Fibroblast of lung (primary cell): ENCODE results near the gene WDR37. TPM values are rescaled to one million over a fixed set of nuclear protein-coding genes. Genes with fewer than 3 reads are reported as not detected.

Experiments used
- DNase-seq, 2 donors: peaks; one replicate each; pipeline versions ENCODE4 v3.0.0 to v3.0.0-alpha.2; 2010; ENCODE audit warnings: low read depth in 2 of 2
- H2AFZ ChIP-seq: 2 replicates; pipeline ENCODE4 v1.5.1; 2012; ENCODE audit warnings: low read length, control low read depth, inconsistent platforms
- H3K27ac ChIP-seq: 2 replicates; pipeline ENCODE4 v1.5.1; 2011; ENCODE audit warnings: low read length, control low read depth; ENCODE audit not compliant: insufficient read depth
- H3K27me3 ChIP-seq: 2 replicates; pipeline ENCODE4 v1.5.1; 2011; ENCODE audit warnings: mild to moderate bottlenecking, low read length; ENCODE audit not compliant: control insufficient read depth, insufficient read depth
- H3K36me3 ChIP-seq: 2 replicates; pipeline ENCODE4 v1.5.1; 2011; ENCODE audit warnings: low read length; ENCODE audit not compliant: control insufficient read depth, insufficient read depth
- H3K4me1 ChIP-seq: 2 replicates; pipeline ENCODE4 v1.5.1; 2011; ENCODE audit warnings: low read length; ENCODE audit not compliant: control insufficient read depth, insufficient read depth; ENCODE audit errors: extremely low read depth
- H3K4me2 ChIP-seq: 2 replicates; pipeline ENCODE4 v1.5.1; 2011; ENCODE audit warnings: low read length, control low read depth; ENCODE audit not compliant: insufficient read depth; ENCODE audit errors: extremely low read depth
- H3K4me3 ChIP-seq, 4 experiments: fragments of 200-600 bp in 1 of 4; sonication (generic) in 1 of 4; replicated peaks in 1 of 4; 2 replicates each; pipeline ENCODE4 v1.5.1; 2011 to 2016; ENCODE audit warnings: low read length in 4 of 4, low read depth in 3 of 4, mild to moderate bottlenecking in 3 of 4, control low read depth in 2 of 4, inconsistent platforms in 1 of 4, mixed read lengths in 1 of 4; ENCODE audit not compliant: insufficient read depth in 1 of 4; ENCODE audit errors: control extremely low read depth in 1 of 4
- H3K79me2 ChIP-seq: 2 replicates; pipeline ENCODE4 v1.5.1; 2012; ENCODE audit warnings: mild to moderate bottlenecking, low read length, inconsistent platforms; ENCODE audit not compliant: control insufficient read depth, insufficient read depth
- H3K9ac ChIP-seq: 2 replicates; pipeline ENCODE4 v1.5.1; 2011; ENCODE audit warnings: mild to moderate bottlenecking, low read length, control low read depth; ENCODE audit not compliant: insufficient read depth
- H3K9me3 ChIP-seq: 2 replicates; pipeline ENCODE4 v1.5.1; 2012; ENCODE audit warnings: low read depth, low read length; ENCODE audit not compliant: control insufficient read depth, insufficient read depth
- H4K20me1 ChIP-seq: 2 replicates; pipeline ENCODE4 v1.5.1; 2011; ENCODE audit warnings: low read length; ENCODE audit not compliant: control insufficient read depth, insufficient read depth; ENCODE audit errors: extremely low read depth
- EZH2 ChIP-seq: IDR thresholded peaks from 2 replicates; pipeline ENCODE4 v1.5.1; 2012; ENCODE audit warnings: low read length, control low read depth, mild to moderate bottlenecking; ENCODE audit errors: missing control alignments
- polyA plus RNA-seq, 2 donors: library from polyadenylated mRNA; depleted of rRNA in 1 of 2; stranded (reverse) in 1 of 2; unstranded in 1 of 2; fragments of >200 nt; gene quantifications; 2 replicates each; pipeline ENCODE4 v1.2.1, GENCODE V29; 2011 to 2012; ENCODE audit warnings: missing spikeins in 1 of 2
- total RNA-seq: library from RNA; depleted of rRNA; stranded (reverse); fragments of >200 nt; gene quantifications from 2 replicates; pipeline ENCODE4 v1.2.1, GENCODE V29; 2014
- TF ChIP-seq, protein P1 (sequence below), 2 donors: IDR thresholded peaks in 1 of 2; conservative IDR thresholded peaks in 1 of 2; 1 replicate in 1 of 2; 2 replicates in 1 of 2; pipeline ENCODE4 v1.5.1; 2011 to 2012; ENCODE audit warnings: low read length in 2 of 2, control low read depth in 1 of 2, inconsistent platforms in 1 of 2, low read depth in 1 of 2, mild to moderate bottlenecking in 1 of 2

Gene WDR37
- total and polyA plus RNA-seq, 2 donors (not counting 1 experiment from before 2014, with no cell fraction given), result 13.0 to 15.8 TPM

DNA sequence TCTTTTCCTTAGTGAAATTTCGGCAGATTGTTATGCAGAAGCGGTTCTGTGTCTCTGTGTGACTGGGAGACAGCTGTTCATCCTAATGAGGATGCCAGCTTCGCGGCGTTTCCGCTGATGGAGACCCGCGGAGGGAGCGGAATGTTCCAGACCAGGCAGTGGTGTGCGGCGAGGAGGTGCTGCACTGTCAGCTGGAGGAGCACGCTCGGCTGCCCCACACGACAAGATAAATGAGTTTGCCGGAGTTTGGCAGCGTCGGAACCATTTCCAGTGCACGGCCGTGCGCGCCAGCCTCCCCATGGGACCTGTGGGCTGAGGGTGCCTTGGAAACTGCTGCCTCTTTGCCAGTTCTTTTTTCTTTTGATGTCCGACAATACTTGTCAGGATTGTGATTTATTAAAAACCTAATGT is 64.6 kb downstream of the WDR37 start:
- Histone ChIP-seq H3K27ac (no peak overlapping the region), H3K4me3 (no peak overlapping the region), H2AFZ (no peak overlapping the region), H3K9me3 (no peaks in the 10 kb centered on the region), H3K9ac (no peak overlapping the region), H3K4me1 (no peaks in the 10 kb centered on the region), H3K79me2 (no peaks in the 10 kb centered on the region), H3K27me3 (no peaks in the 10 kb centered on the region), H3K36me3 (peaks cover 20% of the 10 kb centered on the region), H4K20me1 (no peaks in the 10 kb centered on the region), H3K4me2 (no peak overlapping the region)
- peak in 1 of 2 donors; percentile 44 for DNase-seq
- no peak for TF ChIP-seq EZH2
- TF ChIP-seq, protein P1, sequence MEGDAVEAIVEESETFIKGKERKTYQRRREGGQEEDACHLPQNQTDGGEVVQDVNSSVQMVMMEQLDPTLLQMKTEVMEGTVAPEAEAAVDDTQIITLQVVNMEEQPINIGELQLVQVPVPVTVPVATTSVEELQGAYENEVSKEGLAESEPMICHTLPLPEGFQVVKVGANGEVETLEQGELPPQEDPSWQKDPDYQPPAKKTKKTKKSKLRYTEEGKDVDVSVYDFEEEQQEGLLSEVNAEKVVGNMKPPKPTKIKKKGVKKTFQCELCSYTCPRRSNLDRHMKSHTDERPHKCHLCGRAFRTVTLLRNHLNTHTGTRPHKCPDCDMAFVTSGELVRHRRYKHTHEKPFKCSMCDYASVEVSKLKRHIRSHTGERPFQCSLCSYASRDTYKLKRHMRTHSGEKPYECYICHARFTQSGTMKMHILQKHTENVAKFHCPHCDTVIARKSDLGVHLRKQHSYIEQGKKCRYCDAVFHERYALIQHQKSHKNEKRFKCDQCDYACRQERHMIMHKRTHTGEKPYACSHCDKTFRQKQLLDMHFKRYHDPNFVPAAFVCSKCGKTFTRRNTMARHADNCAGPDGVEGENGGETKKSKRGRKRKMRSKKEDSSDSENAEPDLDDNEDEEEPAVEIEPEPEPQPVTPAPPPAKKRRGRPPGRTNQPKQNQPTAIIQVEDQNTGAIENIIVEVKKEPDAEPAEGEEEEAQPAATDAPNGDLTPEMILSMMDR (conservative IDR thresholded peaks at IDR 0.05 in 1 of 2, IDR thresholded peaks at IDR 0.05 in 1 of 2; ENCODE audit: low read depth in 1 of 2, low read length in 2 of 2), result no peak

DNA sequence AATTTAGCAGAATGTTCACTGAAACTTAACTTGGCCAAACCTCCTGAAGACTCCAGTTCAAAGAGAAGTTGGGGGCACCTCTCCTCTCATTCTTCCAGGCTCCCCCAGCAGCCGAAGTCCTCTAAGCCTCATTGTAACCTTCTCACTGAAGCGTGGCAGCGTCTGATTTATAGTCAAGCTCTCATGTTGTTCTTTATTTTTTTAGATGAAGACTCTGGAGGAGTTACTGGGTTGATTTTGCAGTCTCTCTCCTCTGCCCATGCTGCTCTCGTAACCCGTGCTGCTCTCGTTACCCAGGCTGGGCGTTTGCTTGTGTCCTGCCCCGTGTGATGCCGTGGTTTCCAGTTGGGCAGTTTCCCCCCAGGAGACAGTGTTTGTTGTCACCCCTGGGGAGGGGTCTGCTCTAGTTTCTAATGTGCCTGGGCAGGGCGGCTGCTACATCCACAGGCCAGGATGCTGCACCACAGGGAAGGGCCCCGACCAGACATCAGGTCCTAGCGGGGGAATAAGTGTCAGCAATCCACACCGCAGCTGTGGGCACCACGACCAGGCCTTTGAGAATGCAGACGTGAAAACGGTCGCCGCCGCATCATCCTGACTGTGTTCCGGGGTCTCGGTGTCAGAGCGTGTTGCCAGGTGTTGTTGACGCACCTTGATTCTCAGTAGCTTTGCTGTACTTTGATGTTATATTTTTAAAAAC is 65.2 kb downstream of the WDR37 start:
- H3K4me1 ChIP-seq, result no peaks in the 10 kb centered on the region

DNA sequence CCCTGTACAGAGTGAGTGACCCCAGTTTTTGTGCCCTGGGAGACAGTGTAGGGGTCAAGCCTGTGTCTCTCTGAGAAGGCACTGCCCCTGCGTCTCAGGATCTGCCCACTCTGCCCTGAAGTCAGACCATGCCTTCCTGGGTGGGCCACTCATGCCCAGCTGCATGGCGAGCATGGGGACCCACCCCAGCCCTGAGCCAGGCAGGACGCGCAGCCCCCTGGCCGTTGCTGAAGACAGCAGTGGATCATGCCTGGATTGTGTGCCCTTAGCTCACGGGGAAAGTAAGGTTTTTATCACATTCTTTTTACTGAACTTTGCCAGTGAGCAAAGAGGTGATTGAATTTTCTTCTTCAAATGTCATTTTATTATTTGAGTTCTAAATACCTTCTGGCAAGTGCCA is 66.2 kb downstream of the WDR37 start:
- H3K4me1 ChIP-seq, result no peaks in the 10 kb centered on the region
- H3K4me2 ChIP-seq, result no peak overlapping the region
- H3K36me3 ChIP-seq, result peaks cover 15% of the 10 kb centered on the region
- no peaks in the 10 kb centered on the region for H3K27me3 ChIP-seq
- H3K4me3 ChIP-seq, result no peak overlapping the region
- H3K27ac ChIP-seq, result no peak overlapping the region
- no peaks in the 10 kb centered on the region for H3K79me2 ChIP-seq
- H2AFZ ChIP-seq, result no peak overlapping the region
- H3K9me3 ChIP-seq, result no peaks in the 10 kb centered on the region
- H4K20me1 ChIP-seq, result no peaks in the 10 kb centered on the region
- no peak for DNase-seq
- no peak overlapping the region for H3K9ac ChIP-seq
- TF ChIP-seq, protein P1 (conservative IDR thresholded peaks at IDR 0.05 in 1 of 2, IDR thresholded peaks at IDR 0.05 in 1 of 2; ENCODE audit: low read depth in 1 of 2, low read length in 2 of 2), result no peak
- TF ChIP-seq EZH2, result no peak

More for the DNA sequence above, 65.2 kb downstream of the WDR37 start:
- H4K20me1 ChIP-seq, result no peaks in the 10 kb centered on the region
- no peak overlapping the region for H3K9ac ChIP-seq
- H3K9me3 ChIP-seq, result no peaks in the 10 kb centered on the region
- H3K36me3 ChIP-seq, result peaks cover 17% of the 10 kb centered on the region
- no peak for DNase-seq
- no peak overlapping the region for H3K4me3 ChIP-seq
- TF ChIP-seq, protein P1 (conservative IDR thresholded peaks at IDR 0.05 in 1 of 2, IDR thresholded peaks at IDR 0.05 in 1 of 2; ENCODE audit: low read depth in 1 of 2, low read length in 2 of 2), result no peak
- TF ChIP-seq EZH2, result no peak
- no peaks in the 10 kb centered on the region for H3K79me2 ChIP-seq
- no peak overlapping the region for H2AFZ ChIP-seq
- no peak overlapping the region for H3K27ac ChIP-seq
- H3K4me2 ChIP-seq, result no peak overlapping the region
- H3K27me3 ChIP-seq, result no peaks in the 10 kb centered on the region
